IPS-15b (cell line): ENCODE data around the gene ARFGAP3.

ENCODE experiments used
- H3K27me3 ChIP-seq: one replicate; pipeline ENCODE4 v1.6.1; 2013; ENCODE audit warnings: low read length; ENCODE audit not compliant: control insufficient read depth, insufficient read depth
- H3K36me3 ChIP-seq: one replicate; pipeline ENCODE4 v1.6.1; 2013; ENCODE audit warnings: low read length; ENCODE audit not compliant: control insufficient read depth, insufficient read depth
- H3K4me1 ChIP-seq: one replicate; pipeline ENCODE4 v1.6.1; 2013; ENCODE audit warnings: mild to moderate bottlenecking, low read length; ENCODE audit not compliant: control insufficient read depth, insufficient read depth
- H3K4me3 ChIP-seq: one replicate; pipeline ENCODE4 v1.5.1; 2013; ENCODE audit warnings: low read depth, low read length
- H3K9ac ChIP-seq: one replicate; pipeline ENCODE4 v1.6.1; 2013; ENCODE audit warnings: low read depth, mild to moderate bottlenecking, low read length
- H3K9me3 ChIP-seq: one replicate; pipeline ENCODE4 v1.6.1; 2013; ENCODE audit warnings: mild to moderate bottlenecking, low read length; ENCODE audit not compliant: control insufficient read depth, insufficient read depth

The ARFGAP3 gene

GRCh38 chr22:42813501-42813900 is 43.6 kb downstream of the ARFGAP3 start:
- Histone ChIP-seq H3K9ac (no peak overlapping the region), H3K4me1 (no peaks in the 10 kb centered on the region), H3K27me3 (no peaks in the 10 kb centered on the region), H3K36me3 (no peaks in the 10 kb centered on the region), H3K4me3 (no peak overlapping the region), H3K9me3 (no peaks in the 10 kb centered on the region)

- Histone ChIP-seq H3K36me3 (peaks cover 2% of the 10 kb centered on the region), H3K4me1 (no peaks in the 10 kb centered on the region), H3K27me3 (no peaks in the 10 kb centered on the region), H3K4me3 (no peak overlapping the region), H3K9ac (no peak overlapping the region), H3K9me3 (no peaks in the 10 kb centered on the region)
Measured at GRCh38 chr22:42811459-42811858, 45.6 kb downstream of the ARFGAP3 start.

GRCh38 chr22:42808521-42808920 is 48.6 kb downstream of the ARFGAP3 start:
- Histone ChIP-seq H3K9me3 (no peaks in the 10 kb centered on the region), H3K36me3 (peaks cover 15% of the 10 kb centered on the region), H3K4me3 (no peak overlapping the region), H3K4me1 (peaks cover 2% of the 10 kb centered on the region), H3K9ac (no peak overlapping the region), H3K27me3 (no peaks in the 10 kb centered on the region)

- Histone ChIP-seq H3K9ac (no peak overlapping the region), H3K27me3 (no peaks in the 10 kb centered on the region), H3K4me3 (no peak overlapping the region), H3K9me3 (no peaks in the 10 kb centered on the region), H3K36me3 (peaks cover 15% of the 10 kb centered on the region), H3K4me1 (peaks cover 2% of the 10 kb centered on the region)
Measured at GRCh38 chr22:42807185-42807584, 49.9 kb downstream of the ARFGAP3 start.

GRCh38 chr22:42805998-42806830 is 50.9 kb downstream of the ARFGAP3 start:
- Histone ChIP-seq H3K4me1 (peaks cover 2% of the 10 kb centered on the region), H3K4me3 (no peak overlapping the region), H3K27me3 (no peaks in the 10 kb centered on the region), H3K9ac (no peak overlapping the region), H3K9me3 (no peaks in the 10 kb centered on the region), H3K36me3 (peaks cover 15% of the 10 kb centered on the region)

- H3K36me3 ChIP-seq = peaks cover 15% of the 10 kb centered on the region
- no peaks in the 10 kb centered on the region for H3K9me3 ChIP-seq
- no peaks in the 10 kb centered on the region for H3K27me3 ChIP-seq
- H3K4me1 ChIP-seq = peaks cover 2% of the 10 kb centered on the region
- H3K4me3 ChIP-seq = no peak overlapping the region
- no peak overlapping the region for H3K9ac ChIP-seq
Measured at GRCh38 chr22:42805016-42805997, 51.8 kb downstream of the ARFGAP3 start.

GRCh38 chr22:42803389-42803788 is 53.7 kb downstream of the ARFGAP3 start:
- H3K4me3 ChIP-seq = no peak overlapping the region
- no peak overlapping the region for H3K9ac ChIP-seq
- H3K9me3 ChIP-seq = no peaks in the 10 kb centered on the region
- H3K27me3 ChIP-seq = no peaks in the 10 kb centered on the region
- H3K4me1 ChIP-seq = peaks cover 2% of the 10 kb centered on the region
- H3K36me3 ChIP-seq = peaks cover 18% of the 10 kb centered on the region

- Histone ChIP-seq H3K4me1 (peaks cover 2% of the 10 kb centered on the region), H3K9me3 (no peaks in the 10 kb centered on the region), H3K27me3 (no peaks in the 10 kb centered on the region), H3K36me3 (peaks cover 15% of the 10 kb centered on the region), H3K9ac (no peak overlapping the region), H3K4me3 (no peak overlapping the region)
Measured at GRCh38 chr22:42801252-42802080, 55.6 kb downstream of the ARFGAP3 start.

GRCh38 chr22:42800451-42801251 is 56.4 kb downstream of the ARFGAP3 start:
- H3K4me3 ChIP-seq = no peak overlapping the region
- H3K9me3 ChIP-seq = no peaks in the 10 kb centered on the region
- H3K4me1 ChIP-seq = peaks cover 2% of the 10 kb centered on the region
- H3K9ac ChIP-seq = no peak overlapping the region
- peaks cover 8% of the 10 kb centered on the region for H3K36me3 ChIP-seq
- no peaks in the 10 kb centered on the region for H3K27me3 ChIP-seq

- Histone ChIP-seq H3K4me3 (no peak overlapping the region), H3K4me1 (no peaks in the 10 kb centered on the region), H3K36me3 (peaks cover 2% of the 10 kb centered on the region), H3K9ac (no peak overlapping the region), H3K9me3 (no peaks in the 10 kb centered on the region), H3K27me3 (no peaks in the 10 kb centered on the region)
Measured at GRCh38 chr22:42799461-42800405, 57.3 kb downstream of the ARFGAP3 start.
